Measurements from ENCODE around the gene PSD2. TPM values are rescaled to one million over a fixed set of nuclear protein-coding genes. Genes with fewer than 3 reads are reported as not detected.

PSD2 gene
- total RNA-seq, 1 experiment from 2014 or later = not detected

GRCh38 chr5:139796061-139796806, 626 bp downstream of the PSD2 start:
- Mint-ChIP-seq H3K27me3 (ENCODE audit: unreplicated experiment) (peaks cover 95% of the 10 kb centered on the region), H3K9me3 (ENCODE audit: low read depth, unreplicated experiment) (no peaks in the 10 kb centered on the region), H3K4me3 (ENCODE audit: low read depth, unreplicated experiment) (no peak overlapping the region), H3K4me1 (ENCODE audit: low read depth, unreplicated experiment) (no peaks in the 10 kb centered on the region), H3K36me3 (ENCODE audit: insufficient read depth, unreplicated experiment) (no peaks in the 10 kb centered on the region), H3K27ac (ENCODE audit: unreplicated experiment) (no peak overlapping the region)
- no peak for TF ChIP-seq CTCF (IDR thresholded peaks at IDR 0.05; ENCODE audit: unreplicated experiment)
- CTCF ChIA-PET = interaction anchor here (0.7 kb wide), 1 partner anchor 9 kb away, joined by 3 read pairs; no protein-coding TSS in a partner anchor
- no TSS peak for BruUV-seq (replicated peaks)
- DNase-seq = no peak
- intact Hi-C loops (cut with micrococcal nuclease; ENCODE audit: unreplicated experiment) = no loop called here

- TF ChIP-seq CTCF (IDR thresholded peaks at IDR 0.05; ENCODE audit: unreplicated experiment) = no peak
- no peak for DNase-seq
- intact Hi-C loops (cut with micrococcal nuclease; ENCODE audit: unreplicated experiment) = no loop called here
- no TSS peak for BruUV-seq (replicated peaks)
- Mint-ChIP-seq H3K9me3 (ENCODE audit: low read depth, unreplicated experiment) (no peaks in the 10 kb centered on the region), H3K27ac (ENCODE audit: unreplicated experiment) (no peak overlapping the region), H3K4me1 (ENCODE audit: low read depth, unreplicated experiment) (no peaks in the 10 kb centered on the region), H3K4me3 (ENCODE audit: low read depth, unreplicated experiment) (no peak overlapping the region), H3K27me3 (ENCODE audit: unreplicated experiment) (peaks cover 95% of the 10 kb centered on the region), H3K36me3 (ENCODE audit: insufficient read depth, unreplicated experiment) (no peaks in the 10 kb centered on the region)
- CTCF ChIA-PET = interaction anchor here (0.6 kb wide), 1 partner anchor 29 kb away, joined by 3 read pairs; no protein-coding TSS in a partner anchor
Observed at GRCh38 chr5:139797335-139797734, 1.7 kb downstream of the PSD2 start.

DNA sequence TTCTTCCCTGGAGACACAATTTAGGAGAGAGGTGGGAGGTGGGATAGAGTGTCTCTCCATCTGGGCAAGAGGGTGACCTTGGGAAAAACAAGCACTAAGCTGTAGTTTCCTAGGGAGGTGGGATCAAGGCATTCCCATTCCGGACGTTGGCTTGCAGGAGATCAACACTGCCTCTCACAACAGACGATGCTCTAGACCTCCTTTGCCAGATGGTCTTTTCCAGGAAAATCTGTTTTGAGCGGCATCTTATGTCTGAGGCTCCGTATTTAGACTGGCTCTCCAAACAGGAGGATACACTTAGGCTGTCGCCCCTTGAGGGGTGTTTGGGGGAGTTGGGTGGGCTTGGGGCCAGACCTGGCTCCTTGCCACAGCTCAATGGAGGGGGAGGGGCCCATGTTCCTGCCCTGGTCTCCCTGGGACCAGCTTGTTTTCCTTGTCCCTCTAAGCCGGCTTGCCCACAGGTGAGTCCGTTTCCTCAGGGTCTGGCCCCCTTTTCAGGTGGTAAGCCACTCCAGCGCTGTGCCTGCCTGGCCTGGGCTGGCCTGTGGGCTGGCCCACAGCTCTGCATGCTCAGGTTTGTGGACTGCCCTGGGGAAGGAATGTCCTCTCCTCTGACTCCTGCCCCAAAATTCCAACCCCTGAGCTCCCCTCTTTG, 2.4 kb downstream of the PSD2 start:
- CTCF ChIA-PET = interaction anchor here (0.5 to 1.3 kb wide), 4 partner anchors 11 to 838 kb away, joined by 3 to 4 read pairs (median 4); no protein-coding TSS in a partner anchor
- Mint-ChIP-seq H3K27me3 (ENCODE audit: unreplicated experiment) (peaks cover 95% of the 10 kb centered on the region), H3K27ac (ENCODE audit: unreplicated experiment) (no peak overlapping the region), H3K9me3 (ENCODE audit: low read depth, unreplicated experiment) (no peaks in the 10 kb centered on the region), H3K36me3 (ENCODE audit: insufficient read depth, unreplicated experiment) (no peaks in the 10 kb centered on the region), H3K4me1 (ENCODE audit: low read depth, unreplicated experiment) (no peaks in the 10 kb centered on the region), H3K4me3 (ENCODE audit: low read depth, unreplicated experiment) (no peak overlapping the region)
- intact Hi-C loops (cut with micrococcal nuclease; ENCODE audit: unreplicated experiment) = no loop called here
- no peak for DNase-seq
- no peak for TF ChIP-seq CTCF (IDR thresholded peaks at IDR 0.05; ENCODE audit: unreplicated experiment)
- BruUV-seq (replicated peaks) = no TSS peak

DNA sequence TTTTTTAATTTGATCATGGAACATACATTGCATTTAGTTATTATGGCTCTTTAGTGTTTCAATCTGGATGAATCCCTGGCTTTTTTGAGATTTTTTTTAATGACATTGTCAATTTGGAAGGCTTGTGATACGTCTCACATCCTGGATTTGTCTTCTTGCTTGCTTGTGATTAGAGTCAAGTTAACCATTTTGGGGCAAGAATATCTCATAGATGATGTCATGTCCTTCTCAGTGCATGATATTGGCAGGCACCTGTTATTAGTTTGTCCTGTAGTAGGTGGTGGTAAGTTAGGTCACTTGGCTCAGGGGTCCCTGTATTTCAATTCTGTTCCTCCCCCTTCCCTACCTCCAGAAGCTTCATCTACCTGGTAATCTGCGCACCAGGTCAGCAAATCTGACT, 3.3 kb downstream of the PSD2 start:
- CTCF ChIA-PET = interaction anchor here (0.8 to 1.3 kb wide), 3 partner anchors 12 to 170 kb away, joined by 3 to 4 read pairs (median 3); no protein-coding TSS in a partner anchor
- TF ChIP-seq CTCF (IDR thresholded peaks at IDR 0.05; ENCODE audit: unreplicated experiment) = no peak
- BruUV-seq (replicated peaks) = no TSS peak

More for the DNA sequence above, 3.3 kb downstream of the PSD2 start:
- Mint-ChIP-seq H3K4me1 (ENCODE audit: low read depth, unreplicated experiment) (no peaks in the 10 kb centered on the region), H3K27ac (ENCODE audit: unreplicated experiment) (no peak overlapping the region), H3K27me3 (ENCODE audit: unreplicated experiment) (peaks cover 95% of the 10 kb centered on the region), H3K36me3 (ENCODE audit: insufficient read depth, unreplicated experiment) (no peaks in the 10 kb centered on the region), H3K4me3 (ENCODE audit: low read depth, unreplicated experiment) (no peak overlapping the region), H3K9me3 (ENCODE audit: low read depth, unreplicated experiment) (no peaks in the 10 kb centered on the region)
- no peak for DNase-seq
- intact Hi-C loops (cut with micrococcal nuclease; ENCODE audit: unreplicated experiment) = no loop called here

All from Calu3 (cell line).